ENCODE measurements around the gene KRTAP6-2.

KRTAP6-2 gene

DNA sequence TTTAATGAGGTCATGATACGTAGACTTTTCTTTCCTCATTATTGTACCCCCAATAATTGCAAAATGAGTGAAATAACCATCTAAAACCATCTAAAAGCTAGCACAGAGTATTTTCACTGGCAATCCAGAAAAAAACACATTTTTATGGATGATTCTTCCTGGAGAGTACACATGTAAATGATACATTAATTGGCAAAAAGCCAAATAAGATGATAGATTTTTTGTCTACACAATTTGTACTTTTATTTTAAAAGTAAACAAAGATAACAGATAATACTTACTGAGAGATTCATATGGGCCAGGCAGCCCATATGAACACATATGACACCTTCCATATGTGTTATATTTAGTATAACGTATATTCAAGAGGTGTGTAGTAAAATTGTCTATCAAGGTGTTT lies 35.1 kb downstream of the KRTAP6-2 start:
- no peak for DNase-seq

- DNase-seq: no peak
Observed at GRCh38 chr21:30563072-30563471, 35.6 kb downstream of the KRTAP6-2 start.

GRCh38 chr21:30561957-30562356 lies 36.7 kb downstream of the KRTAP6-2 start:
- no peak for DNase-seq

- no peak for DNase-seq
Observed at GRCh38 chr21:30561264-30561895, 37.3 kb downstream of the KRTAP6-2 start, which contains the start of gene KRTAP19-7. KRTAP19-7 (minus strand) TSS chr21:30561314; CDS start chr21:30561289, 25 bp downstream.

- DNase-seq: no peak
Observed at GRCh38 chr21:30555095-30555494, 43.6 kb downstream of the KRTAP6-2 start.

DNA sequence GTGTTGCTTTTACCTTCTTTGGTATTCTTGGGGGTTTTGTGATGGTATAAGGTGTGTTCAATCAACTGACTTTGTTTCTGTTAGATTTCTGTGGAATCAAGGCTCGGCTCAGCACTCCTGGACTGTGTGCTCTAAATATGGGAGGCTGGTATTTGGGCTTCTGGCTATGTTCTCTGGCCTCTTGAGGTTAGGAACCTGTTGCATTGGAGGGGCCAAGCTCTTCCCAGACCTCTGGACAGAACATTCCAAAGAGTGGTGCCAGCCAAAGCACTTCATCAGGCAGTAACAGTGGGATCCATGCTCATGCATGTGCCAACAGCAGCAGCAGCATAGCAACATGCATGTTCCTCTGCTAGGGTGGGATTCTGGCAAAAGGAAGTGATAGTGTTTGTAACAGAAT lies 45.9 kb downstream of the KRTAP6-2 start:
- no peak for DNase-seq

All from stimulated activated CD4-positive, alpha-beta T cell treated with anti-CD3 and anti-CD28 coated beads, Interleukin-12 subunit alpha, Interleukin-12 subunit beta, amount 100 ng/mL, for 4 hours (primary cell).